Muscle of back (tissue), 11 donors: ENCODE data around the gene STARD9. TPM values are rescaled to one million over a fixed set of nuclear protein-coding genes. Genes with fewer than 3 reads are reported as not detected.
A peak's percentile ranks its signal among the peaks of the same experiment; 100 is the strongest.
"Not testable (repeated sequence)": the region's sequence is repeated elsewhere in the genome, so short reads cannot be mapped to it uniquely, and the experiment has no call there.

Experiments used
- DNase-seq, 3 donors: peaks; one replicate each; pipeline versions ENCODE4 v3.0.0 to v3.0.0-alpha.2; 2013
- polyA plus RNA-seq, 10 donors: library from polyadenylated mRNA; unstranded; fragments of 120-200 nt; gene quantifications; one replicate each; pipeline ENCODE4 v1.2.1, GENCODE V29; 2013; ENCODE audit not compliant: insufficient read length in 10 of 10

Gene STARD9
- polyA plus RNA-seq, 10 donors: 11.6 to 27.8 (median 15.4) TPM

DNA sequence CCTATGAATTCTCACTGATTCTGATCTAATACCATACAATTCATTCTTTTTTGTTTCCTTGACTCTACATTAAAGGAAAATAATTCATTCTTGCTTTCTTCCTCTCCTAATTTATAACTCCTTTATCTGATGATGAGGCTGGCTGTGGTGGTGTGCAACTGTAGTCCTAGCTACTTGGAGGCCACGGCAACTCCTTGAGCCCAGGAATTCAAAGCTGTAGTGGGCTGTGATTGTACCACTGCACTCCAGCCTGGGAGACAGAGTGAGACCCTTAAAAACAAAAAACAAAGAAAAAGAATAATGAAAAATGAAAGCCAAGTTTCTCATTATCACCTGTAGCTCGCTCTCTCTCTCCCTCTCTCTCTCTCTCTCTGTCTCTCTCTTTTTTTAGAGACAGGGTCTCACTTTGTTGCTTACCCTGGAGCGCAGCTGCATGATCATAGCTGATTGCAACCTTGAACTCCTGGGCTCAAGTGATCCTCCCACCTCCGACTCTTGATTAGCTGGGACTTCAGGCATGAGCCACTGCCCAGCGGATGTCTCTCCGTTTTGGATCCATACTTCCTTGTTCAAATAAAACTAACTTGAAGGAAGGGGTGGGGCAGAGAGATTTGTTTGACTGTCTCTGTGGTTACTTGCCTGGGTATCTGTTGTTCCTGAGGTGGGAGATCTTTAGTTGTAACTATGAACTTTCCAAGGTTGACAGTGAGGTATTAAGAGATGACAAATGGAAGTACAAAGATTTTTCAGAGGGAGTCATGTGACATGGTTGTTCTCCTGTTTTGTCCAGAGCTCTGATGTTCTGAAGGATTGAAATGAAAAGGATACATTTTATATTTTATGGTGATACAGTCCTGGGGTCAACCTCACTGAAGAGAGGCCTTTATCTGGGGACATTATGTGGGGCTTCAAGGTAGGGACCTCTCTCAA lies 46.9 kb downstream of the STARD9 start:
- no peak for DNase-seq

DNA sequence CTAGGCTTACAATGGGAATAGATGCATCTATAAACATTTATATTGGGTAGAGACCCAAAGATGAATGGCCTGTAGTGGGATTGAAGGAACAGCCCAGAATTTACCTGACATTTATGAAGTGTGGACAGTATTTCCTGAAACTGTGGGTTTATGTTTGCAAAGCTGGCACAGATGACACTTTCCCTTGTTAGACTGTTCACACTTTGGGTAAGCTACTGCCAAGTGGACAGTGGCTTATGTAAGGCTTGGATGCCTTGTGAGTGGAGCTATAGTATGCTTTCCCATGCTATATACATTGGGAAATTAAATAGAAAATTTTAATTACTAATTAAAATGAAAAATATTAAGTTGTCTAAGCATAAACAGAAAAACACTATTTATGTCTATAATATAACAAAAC lies 48.5 kb downstream of the STARD9 start:
- DNase-seq: no peak

DNA sequence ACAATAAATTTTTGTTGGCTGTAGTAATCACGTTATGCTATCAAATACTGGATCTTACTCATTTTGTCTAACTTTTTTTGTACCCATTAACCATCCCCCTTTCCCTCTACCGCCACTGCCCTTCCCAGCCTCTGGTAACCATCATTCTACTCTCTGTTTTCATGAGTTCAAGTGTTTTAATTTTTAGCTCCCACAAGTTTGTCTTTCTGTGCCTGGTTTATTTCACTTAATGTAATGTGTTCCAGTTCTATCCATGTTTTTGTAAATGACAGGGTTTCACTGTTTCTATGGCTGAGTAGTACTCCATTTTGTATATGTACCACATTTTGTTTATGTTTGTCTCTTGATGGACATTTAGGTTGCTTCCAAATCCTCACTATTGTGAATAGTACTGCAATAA lies 52.1 kb downstream of the STARD9 start:
- no peak for DNase-seq

DNA sequence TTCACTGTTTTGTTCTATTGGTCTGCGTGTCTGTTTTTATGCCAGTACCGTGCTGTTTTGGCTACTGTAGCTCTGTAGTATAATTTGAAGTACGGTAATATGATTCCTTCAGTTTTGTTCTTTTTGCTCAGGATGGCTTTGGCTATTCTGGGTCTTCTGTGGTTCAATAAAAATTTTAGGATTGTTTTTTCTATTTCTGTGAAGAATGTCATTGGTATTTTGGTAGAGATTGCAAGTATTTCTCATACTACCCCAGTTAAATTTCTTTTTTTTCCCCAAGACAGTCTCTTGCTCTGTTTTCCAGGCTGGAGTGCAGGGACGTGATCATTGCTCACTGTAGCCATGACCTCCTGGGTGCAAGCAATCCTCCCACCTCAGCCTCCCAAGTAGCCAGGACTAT lies 53.4 kb downstream of the STARD9 start:
- no peak for DNase-seq

DNA sequence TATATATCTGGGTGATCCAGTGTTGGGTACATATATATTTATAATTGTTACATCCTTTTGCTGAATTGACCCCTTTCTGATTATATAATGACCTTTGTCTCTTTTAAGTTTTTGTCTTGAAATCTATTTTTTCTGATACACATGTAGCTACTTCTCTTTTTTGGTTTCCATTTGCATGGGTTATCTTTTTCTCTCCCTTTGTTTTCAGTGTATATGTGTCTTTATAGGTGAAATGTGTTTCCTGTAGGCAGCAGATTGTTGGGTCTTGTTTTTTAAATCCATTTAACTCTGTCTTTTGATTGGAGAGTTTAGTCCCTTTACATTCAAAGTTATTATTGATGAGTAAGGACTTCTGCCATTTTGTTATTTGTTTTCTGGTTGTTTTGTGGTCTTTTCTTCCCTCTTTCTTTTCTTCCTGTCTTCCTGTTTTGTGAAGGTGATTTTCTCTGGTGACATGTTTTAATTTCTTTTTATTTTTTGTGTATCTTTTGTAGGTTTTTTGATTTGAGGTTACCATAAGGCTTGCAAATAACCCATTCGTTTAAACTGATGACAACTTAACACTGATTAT lies 56.8 kb downstream of the STARD9 start:
- no peak for DNase-seq

DNA sequence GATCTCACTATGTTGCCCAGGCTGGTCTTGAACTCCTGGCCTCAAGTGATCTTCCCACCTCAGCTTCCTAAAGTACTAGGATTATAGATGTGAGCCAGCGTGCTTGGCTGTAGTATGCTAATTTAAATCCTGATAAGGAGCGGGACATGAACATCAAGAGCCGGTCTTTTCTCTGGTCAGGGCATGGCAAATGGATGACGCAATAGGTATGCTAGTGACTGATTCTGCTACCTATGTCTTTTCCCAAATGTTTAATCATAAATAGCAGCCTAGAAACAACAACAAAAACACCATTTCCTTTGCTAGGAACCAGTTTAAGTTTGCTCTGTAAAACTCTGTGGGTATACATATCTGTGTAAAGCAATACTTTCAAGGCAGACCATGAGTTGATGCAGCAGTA lies 64.7 kb downstream of the STARD9 start:
- DNase-seq: no peak

DNA sequence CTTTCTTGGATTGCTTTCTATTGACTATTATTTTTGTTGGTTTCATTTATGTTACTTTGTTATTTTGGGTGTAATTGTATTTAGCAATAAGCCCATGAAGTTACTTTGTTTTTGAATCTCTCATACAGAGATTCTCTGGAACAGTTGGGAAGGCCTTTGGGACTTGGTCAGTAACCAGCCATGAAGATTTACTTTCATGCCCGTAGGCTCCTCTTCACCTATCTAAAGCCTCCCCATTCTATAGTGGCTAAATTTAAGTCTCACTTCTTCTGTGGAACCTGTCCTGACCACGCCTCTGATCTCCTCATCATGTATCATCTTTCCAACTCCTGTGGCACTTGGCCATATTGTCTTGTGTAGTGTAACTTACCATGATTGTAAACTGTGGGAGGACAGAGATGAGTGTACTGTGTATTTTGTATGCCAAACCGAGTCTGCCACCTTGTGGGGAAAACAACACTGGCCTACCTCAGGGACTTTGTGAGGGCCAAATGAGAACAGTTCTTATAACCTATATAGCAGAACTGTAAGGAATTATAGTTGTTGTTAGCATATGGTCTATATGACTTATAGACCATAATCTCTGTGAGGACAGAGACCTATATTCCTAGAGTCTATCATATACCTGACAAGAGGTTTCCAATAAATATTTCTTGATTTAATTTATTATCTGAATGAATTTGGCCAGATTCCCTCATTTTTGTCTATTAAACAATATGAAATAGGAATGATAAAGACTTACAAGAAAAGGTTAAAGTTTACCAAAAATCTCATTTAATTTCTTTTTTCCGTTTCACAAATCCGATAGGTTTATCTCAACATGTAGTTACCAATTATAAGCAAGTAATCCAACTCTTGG lies 75.0 kb downstream of the STARD9 start:
- DNase-seq: peak; percentile 79 to 91 (median 84)

DNA sequence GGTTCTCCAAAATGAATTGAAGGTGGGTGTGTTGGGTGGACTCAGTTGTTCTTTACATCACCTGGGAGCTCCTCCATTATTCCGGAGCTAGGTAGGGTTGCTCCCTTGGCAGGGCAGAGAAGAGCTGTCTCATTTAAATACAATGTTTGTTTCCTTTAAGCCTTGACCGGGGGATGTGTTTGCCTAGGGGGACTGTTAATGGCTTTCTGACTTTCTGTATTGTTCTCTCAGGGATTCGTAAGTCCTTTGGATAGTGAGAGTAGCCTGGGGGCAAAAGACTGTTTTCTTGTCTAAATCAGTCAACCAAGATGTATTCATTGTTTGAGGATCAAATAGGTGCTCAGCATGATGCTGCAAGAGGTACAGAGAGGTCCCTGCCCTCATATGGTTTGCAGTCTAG lies 90.4 kb downstream of the STARD9 start:
- no peak for DNase-seq

DNA sequence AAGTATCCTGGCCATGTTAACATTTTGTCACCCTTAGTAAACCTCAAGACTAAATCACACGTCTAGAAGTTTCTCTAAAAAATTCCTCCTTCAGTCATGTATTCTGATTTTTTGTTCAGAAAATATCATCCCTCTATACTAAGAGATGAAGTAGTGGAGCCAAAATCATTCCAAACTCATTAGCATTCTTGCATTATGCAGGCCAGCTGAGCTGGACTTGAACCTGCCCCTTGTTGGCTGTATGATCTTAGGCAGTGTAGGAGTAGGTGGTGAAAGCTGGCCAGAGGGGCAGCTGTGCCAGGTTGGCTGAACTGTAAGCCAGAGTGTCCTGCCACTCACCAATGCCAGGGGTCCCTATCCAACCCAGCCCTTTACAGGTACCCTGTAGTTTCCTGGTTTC lies 92.4 kb downstream of the STARD9 start:
- no peak for DNase-seq

DNA sequence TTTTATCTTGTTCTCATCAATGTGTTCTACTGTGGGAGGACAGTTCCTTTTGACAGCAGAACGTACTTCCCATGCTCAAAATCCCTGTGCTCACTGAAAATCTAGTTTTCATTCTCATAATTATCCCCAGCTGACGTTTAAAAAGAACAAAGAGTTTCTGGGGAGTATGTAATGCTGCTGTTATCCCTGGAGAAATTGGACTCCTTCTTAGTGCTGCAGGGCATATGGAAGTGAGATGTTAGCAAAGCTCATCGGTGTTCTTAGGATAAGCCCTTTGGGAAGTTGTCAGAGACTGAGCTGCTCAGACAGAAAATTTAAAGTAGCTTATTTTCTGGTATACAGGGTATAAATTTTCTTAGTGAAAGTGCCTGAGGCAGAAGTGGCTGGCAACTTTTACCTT lies 95.0 kb downstream of the STARD9 start:
- DNase-seq: no peak

DNA sequence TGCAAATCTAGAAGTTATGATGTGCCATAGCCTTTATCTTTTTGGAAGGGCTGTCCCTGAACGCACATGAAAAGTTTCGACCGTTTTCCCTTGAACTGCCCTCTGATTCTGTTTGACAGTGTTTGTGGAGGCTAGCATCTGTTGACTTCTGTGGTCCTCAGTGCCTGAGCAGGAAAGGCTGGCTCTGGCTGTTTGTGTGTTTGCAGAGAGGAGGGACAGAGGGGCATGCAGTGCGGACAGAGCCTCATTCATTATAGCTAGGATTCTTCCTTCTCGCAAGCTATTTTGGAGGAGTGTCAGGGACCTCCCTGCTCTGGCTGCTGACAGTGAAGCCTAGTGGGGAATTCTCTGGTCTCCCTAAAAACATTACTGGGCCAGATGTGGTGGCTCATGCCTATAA lies 97.0 kb downstream of the STARD9 start:
- no peak for DNase-seq

DNA sequence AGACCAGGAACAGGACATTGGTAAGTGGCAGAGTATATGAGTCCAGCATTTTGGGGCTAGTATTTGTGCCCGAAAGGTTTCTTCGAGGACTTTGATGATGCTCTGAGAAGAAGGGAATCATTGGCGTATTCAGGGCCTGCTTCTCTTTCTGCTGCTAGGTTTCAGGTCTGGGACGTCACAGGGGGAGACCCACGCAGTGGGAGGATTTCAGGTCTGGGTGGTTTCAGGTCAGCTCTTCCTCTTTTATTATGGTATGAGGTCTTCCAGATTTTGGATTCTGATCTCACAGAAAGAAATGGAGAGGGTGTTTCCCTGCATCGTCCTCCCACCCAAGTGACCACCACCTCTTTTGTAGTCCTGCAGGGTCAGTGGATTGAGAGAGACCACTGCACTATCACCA lies 99.1 kb downstream of the STARD9 start:
- DNase-seq: no peak

DNA sequence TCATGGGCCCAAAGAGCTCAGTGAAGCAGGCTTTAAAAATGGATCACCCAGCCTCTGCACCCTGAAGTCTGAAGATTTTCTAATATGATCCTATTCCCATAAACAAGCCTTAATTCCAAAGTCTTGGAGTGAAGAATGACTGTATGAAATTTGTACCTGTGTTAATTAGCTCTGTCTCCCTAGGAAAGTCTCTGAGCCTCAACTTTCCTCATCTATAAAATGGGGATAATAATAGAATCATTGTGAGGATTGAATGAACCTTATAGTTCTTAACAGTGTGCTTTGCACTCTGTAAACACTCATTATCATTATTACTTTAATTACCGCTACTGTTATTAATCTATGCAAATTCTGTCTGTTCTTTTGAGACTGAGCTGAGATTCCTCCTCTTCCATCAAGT lies 99.6 kb downstream of the STARD9 start:
- DNase-seq: no peak

DNA sequence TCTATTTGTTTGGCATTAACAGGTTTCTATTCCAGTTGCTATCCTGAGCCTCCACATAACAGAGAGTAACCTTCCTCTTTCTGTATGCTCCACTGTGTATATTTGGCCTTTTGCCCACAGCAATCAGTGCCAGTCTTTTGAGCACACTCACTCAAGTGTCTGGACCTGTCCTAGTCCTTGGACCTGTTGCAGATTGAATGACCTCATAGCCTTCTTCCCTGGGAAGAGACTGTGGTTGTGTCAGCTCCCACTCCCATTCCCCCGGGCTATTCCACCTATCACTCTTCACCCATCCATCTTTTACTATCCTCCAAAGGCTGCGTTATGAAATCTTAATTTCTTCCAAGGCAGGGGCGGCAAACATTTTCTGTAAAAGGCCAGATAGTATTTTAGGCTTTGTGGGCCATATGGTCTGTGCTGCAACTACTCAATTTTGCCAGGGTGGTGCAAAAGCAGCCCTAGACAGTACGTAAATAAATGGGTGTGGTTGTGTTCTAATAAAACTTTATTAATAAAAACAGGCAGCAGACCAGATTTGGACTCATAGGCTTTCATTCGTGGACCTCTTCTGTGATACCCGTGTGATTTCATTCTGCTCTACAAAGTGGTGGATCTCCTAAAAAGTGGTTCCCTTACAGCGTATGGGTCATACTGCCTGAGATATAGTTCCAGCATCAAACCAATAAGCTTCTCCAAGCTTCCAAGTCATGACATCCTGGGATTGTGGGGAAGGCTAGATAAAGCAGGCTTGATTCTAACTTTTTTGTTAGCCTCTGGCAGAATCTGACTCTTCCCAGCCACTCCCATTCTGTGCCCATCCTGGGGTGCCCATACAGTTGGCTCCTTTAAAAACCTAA lies 104.1 kb downstream of the STARD9 start:
- no peak for DNase-seq

DNA sequence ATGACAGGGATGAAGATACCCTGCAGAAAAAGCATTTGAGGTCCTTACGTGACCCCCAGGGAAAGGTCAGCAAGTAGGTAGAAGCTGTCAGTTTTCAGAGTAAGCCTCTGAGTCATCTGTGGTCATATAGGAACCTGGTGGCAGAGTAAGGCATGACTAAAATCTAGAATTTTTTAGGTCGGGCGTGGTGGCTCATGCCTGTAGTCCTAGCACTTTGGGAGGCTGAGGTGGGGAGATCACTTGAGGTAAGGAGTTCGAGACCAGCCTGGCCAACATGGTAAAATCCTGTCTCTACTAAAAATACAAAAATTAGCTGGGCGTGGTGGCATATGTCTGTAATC lies 104.7 kb downstream of the STARD9 start:
- DNase-seq: not testable (repeated sequence)

DNA sequence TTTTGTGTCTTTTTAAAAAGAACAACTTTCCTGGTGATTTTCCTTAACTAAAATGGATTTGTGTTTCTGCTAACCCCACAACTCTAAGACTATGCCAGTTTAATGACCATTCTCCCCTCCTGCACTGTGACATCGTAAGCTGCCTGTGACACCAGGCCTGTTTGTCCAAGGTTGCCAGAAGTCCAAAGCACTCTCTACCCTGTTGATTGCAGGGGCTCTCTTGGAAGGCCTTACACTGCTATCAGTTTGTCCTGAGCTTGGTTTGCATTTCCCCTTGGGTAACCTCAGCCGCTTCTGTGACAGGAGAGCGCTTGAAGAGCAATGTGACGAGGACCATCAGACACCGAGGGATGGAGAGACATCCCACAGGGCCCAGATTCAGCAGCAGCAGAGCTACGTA lies 105.7 kb downstream of the STARD9 start:
- DNase-seq: no peak

DNA sequence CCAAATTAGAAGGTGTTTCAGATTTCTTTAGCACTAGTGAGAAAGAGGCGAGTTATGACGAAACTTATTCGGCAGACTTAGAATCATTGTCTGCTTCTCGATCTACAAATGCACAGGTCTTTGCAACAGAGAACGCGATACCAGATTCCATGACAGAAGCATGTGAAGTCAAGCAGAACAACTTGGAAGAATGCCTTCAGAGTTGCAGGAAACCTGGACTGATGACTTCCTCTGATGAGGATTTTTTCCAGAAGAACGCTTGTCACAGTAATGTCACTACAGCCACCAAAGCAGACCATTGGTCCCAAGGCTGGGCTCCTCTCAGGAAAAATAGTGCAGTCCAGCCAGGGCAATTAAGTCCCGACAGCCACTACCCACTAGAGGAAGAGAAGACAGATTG lies 110.9 kb downstream of the STARD9 start:
- no peak for DNase-seq

DNA sequence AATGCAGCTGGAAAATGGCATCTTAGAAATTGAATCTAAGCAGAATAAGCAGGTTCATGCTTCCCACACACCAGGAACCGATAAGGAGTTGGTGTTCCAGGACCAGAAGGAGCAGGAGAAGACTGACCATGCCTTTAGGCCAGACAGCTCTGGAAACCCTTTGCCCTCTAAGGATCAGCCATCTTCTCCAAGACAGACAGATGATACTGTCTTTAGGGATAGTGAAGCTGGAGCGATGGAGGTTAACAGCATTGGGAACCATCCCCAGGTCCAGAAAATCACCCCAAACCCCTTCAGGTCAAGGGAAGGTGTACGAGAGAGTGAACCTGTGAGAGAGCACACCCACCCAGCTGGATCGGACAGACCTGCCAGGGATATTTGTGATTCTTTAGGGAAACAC lies 112.3 kb downstream of the STARD9 start:
- DNase-seq: no peak

DNA sequence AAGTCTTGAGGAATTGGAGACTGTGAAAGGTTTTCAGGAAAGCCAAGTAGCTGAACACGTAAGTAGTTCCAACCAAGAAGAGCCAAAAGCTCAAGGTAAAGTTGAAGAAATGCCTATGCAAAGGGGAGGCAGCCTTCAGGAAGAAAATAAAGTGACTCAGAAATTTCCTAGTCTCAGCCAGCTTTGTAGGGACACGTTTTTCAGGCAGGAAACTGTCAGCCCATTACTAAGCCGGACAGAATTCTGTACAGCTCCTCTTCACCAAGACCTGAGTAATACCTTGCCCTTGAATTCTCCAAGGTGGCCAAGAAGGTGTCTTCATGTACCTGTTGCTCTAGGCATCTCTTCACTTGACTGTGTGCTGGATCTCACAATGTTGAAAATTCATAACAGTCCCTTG lies 112.9 kb downstream of the STARD9 start:
- DNase-seq: no peak

DNA sequence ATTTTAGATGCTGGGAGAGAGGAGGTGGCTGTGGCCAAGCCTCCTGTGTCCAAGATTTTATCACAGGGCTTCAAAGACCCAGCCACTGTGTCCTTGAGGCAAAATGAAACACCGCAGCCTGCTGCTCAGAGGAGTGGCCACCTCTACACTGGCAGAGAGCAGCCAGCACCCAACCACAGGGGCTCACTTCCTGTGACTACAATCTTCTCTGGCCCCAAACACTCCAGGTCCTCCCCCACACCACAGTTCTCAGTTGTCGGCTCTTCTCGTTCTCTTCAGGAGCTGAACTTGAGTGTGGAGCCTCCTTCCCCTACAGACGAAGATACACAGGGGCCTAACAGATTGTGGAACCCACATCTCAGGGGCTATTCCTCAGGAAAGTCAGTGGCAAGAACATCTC lies 115.9 kb downstream of the STARD9 start:
- DNase-seq: no peak

DNA sequence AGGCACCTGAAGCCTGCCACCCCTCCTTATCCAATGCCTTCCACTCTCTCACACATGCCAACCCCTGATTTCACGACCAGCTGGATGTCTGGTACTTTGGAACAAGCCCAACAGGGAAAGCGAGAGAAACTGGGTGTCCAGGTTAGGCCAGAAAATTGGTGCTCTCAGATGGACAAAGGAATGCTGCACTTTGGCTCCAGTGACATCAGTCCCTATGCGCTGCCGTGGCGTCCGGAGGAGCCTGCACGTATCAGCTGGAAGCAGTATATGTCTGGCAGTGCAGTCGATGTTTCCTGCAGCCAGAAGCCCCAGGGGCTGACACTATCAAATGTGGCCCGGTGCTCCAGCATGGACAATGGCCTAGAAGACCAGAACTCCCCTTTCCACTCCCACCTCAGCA lies 116.4 kb downstream of the STARD9 start:
- no peak for DNase-seq

DNA sequence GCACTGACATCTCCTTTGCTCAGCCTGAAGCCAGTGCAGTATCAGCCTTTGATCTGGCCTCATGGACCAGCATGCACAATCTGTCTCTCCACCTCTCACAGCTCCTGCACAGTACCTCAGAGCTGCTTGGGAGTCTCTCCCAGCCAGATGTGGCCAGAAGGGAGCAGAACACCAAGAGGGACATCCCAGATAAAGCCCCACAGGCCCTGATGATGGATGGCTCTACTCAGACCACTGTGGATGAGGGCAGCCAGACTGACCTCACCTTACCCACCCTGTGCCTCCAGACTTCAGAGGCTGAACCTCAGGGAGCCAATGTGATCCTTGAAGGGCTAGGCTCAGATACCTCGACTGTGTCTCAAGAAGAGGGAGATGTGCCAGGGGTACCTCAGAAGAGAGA lies 117.1 kb downstream of the STARD9 start:
- no peak for DNase-seq
